Ishikawa (cell line): ENCODE measurements around the gene PTPRQ.

Experiments used
- CEBPB ChIP-seq: IDR thresholded peaks from 2 replicates; pipeline ENCODE4 v1.6.1; 2012
- CREB1 ChIP-seq: IDR thresholded peaks from 2 replicates; pipeline ENCODE4 v1.6.1; 2012; ENCODE audit warnings: low read depth
- EP300 ChIP-seq: IDR thresholded peaks from 2 replicates; pipeline ENCODE4 v1.6.1; 2012; ENCODE audit warnings: borderline replicate concordance
- FOXM1 ChIP-seq: IDR thresholded peaks from 2 replicates; pipeline ENCODE4 v1.6.1; 2012; ENCODE audit warnings: low read depth, borderline replicate concordance
- MAX ChIP-seq: IDR thresholded peaks from 2 replicates; pipeline ENCODE4 v1.6.1; 2012
- RAD21 ChIP-seq: IDR thresholded peaks from 2 replicates; pipeline ENCODE4 v1.6.1; 2012; ENCODE audit warnings: low read depth
- REST ChIP-seq: IDR thresholded peaks from 2 replicates; pipeline ENCODE4 v1.6.1; 2012; ENCODE audit warnings: low read depth, mild to moderate bottlenecking
- TAF1 ChIP-seq: IDR thresholded peaks from 2 replicates; pipeline ENCODE4 v1.6.1; 2012; ENCODE audit warnings: low read depth, mild to moderate bottlenecking
- TCF12 ChIP-seq: IDR thresholded peaks from 2 replicates; pipeline ENCODE4 v1.6.1; 2012; ENCODE audit warnings: low read depth
- TEAD4 ChIP-seq: IDR thresholded peaks from 2 replicates; pipeline ENCODE4 v1.6.1; 2012
- USF1 ChIP-seq: IDR thresholded peaks from 2 replicates; pipeline ENCODE4 v1.6.1; 2012
- YY1 ChIP-seq: IDR thresholded peaks from 2 replicates; pipeline ENCODE4 v1.6.1; 2012; ENCODE audit warnings: low read depth
- ZBTB7A ChIP-seq: IDR thresholded peaks from 2 replicates; pipeline ENCODE4 v1.6.1; 2012; ENCODE audit warnings: low read depth

DNA sequence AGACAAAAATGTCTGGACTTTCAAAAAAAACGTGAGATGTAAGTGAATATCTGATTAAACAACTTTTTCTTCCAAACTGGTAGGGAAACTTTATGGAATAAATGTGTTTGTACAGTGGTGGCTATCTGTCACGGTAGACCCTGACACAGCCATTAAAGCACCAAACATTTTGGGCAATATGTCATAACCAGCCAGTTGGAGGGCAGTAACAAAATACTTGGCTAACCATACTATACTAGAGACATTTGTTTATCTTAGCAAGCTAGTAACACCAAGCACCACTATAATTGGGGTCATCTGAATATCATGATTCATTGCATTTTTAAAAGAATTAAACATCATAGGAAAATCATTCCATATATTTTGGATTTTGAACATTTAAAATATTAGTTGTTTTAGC is 257.4 kb downstream of the PTPRQ start:
- TF ChIP-seq ZBTB7A (no peak), CEBPB (no peak), MAX (no peak), YY1 (no peak), FOXM1 (no peak), EP300 (no peak), RAD21 (no peak), TEAD4 (no peak), USF1 (no peak), REST (no peak), TCF12 (no peak), TAF1 (no peak), CREB1 (no peak)
